ENCODE results near the gene MTFP1. TPM values are rescaled to one million over a fixed set of nuclear protein-coding genes. Genes with fewer than 3 reads are reported as not detected.
A peak's percentile ranks its signal among the peaks of the same experiment; 100 is the strongest.

Gene MTFP1, protein sequence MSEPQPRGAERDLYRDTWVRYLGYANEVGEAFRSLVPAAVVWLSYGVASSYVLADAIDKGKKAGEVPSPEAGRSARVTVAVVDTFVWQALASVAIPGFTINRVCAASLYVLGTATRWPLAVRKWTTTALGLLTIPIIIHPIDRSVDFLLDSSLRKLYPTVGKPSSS
- total RNA-seq = 10 to 100 TPM; 42.4 to 51.3 TPM

DNA sequence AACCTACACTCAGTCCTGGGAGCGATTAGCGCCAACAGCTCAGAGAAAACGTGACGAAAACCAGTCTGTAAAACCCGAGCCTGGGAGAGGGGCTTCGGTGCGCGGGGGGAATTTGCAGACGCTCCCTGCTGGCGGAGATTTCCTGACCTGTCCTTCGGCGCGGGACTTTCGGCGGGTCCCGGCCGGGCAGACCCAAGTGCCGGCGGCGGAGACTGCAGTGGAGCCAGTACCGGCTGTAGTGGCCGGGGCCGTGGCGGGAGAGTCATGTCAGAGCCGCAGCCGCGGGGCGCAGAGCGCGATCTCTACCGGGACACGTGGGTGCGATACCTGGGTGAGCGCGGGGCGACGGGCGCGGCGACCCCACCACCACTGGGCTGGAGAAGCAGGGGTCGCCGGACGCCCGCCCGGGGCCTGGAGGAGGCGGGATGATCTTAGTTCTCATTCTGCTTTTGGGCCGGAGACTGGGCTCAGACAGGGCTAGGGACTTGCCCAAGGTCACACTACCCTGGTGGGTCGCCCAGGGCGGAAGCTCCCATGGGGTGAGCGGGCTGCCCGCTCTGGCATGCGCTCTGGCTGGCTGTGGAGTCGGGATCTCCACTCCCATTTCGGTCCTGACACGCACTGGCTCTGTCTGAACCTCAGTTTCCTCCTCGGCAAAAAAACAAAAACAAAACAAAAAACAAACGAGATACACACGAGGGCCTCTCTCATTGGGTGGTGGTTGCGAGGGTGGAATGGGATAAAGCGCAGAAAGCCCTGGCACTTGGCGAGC is at the start of gene MTFP1:
TSS of gene MTFP1 (plus strand) at position 153 of the 772 bp plus-strand sequence. CDS start at position 265, 112 bp downstream.
- peak within 1 kb of the TSS; percentile 98 for H3K27ac Mint-ChIP-seq
- H3K27me3 Mint-ChIP-seq = no peaks in the 10 kb centered on the region
- ATAC-seq (replicated peaks) = no peak
- peak within 1 kb of the TSS; percentile 88 for H3K4me3 Mint-ChIP-seq
- peaks cover 75% of the 10 kb centered on the region for H3K36me3 Mint-ChIP-seq (ENCODE audit: low read depth)
- H3K4me1 Mint-ChIP-seq = peaks cover 16% of the 10 kb centered on the region
- no peaks in the 10 kb centered on the region for H3K9me3 Mint-ChIP-seq

- Mint-ChIP-seq H3K27me3 (no peaks in the 10 kb centered on the region), H3K4me1 (no peaks in the 10 kb centered on the region)
- ATAC-seq (replicated peaks) = no peak
Measured at GRCh38 chr22:30380011-30380410, 45.6 kb upstream of the MTFP1 start.

GRCh38 chr22:30381264-30381663 is 44.3 kb upstream of the MTFP1 start:
- no peaks in the 10 kb centered on the region for H3K27me3 Mint-ChIP-seq
- H3K9me3 Mint-ChIP-seq = no peaks in the 10 kb centered on the region
- peak; percentile 24 for ATAC-seq (replicated peaks)
- H3K4me1 Mint-ChIP-seq = no peaks in the 10 kb centered on the region
- H3K36me3 Mint-ChIP-seq (ENCODE audit: low read depth) = no peaks in the 10 kb centered on the region
- H3K27ac Mint-ChIP-seq = no peak overlapping the region
- no peak overlapping the region for H3K4me3 Mint-ChIP-seq

More at GRCh38 chr22:30380011-30380410, 45.6 kb upstream of the MTFP1 start:
- Mint-ChIP-seq H3K27ac (no peak overlapping the region), H3K4me3 (no peak overlapping the region), H3K36me3 (ENCODE audit: low read depth) (no peaks in the 10 kb centered on the region), H3K9me3 (no peaks in the 10 kb centered on the region)

GRCh38 chr22:30382340-30382739 is 43.2 kb upstream of the MTFP1 start:
- Mint-ChIP-seq H3K36me3 (ENCODE audit: low read depth) (no peaks in the 10 kb centered on the region), H3K27ac (no peak overlapping the region), H3K4me1 (peaks cover 2% of the 10 kb centered on the region), H3K4me3 (no peak overlapping the region), H3K9me3 (no peaks in the 10 kb centered on the region), H3K27me3 (no peaks in the 10 kb centered on the region)
- no peak for ATAC-seq (replicated peaks)

DNA sequence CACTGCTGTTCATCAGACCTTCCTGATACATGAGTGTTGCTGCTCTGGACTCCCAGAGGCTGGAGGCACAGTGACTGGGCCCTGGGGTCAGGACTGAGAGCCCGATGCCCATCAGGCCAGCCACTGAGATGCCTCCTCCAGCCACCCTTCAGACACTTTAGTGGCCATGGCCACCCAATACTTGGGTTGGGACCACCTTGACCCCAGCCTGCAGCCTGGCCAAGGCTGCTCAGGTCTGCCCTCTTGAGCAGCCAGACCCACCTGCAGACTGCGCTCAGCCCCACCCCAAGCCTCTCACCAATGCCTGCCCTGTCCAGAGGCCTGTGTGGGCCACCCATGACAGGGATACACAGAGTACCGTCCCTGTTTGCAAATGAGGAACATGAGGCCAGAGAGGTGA is 42.5 kb upstream of the MTFP1 start:
- Mint-ChIP-seq H3K27me3 (peaks cover 3% of the 10 kb centered on the region), H3K4me1 (peaks cover 5% of the 10 kb centered on the region), H3K27ac (no peak overlapping the region), H3K4me3 (no peak overlapping the region), H3K36me3 (ENCODE audit: low read depth) (no peaks in the 10 kb centered on the region), H3K9me3 (no peaks in the 10 kb centered on the region)
- no peak for ATAC-seq (replicated peaks)

DNA sequence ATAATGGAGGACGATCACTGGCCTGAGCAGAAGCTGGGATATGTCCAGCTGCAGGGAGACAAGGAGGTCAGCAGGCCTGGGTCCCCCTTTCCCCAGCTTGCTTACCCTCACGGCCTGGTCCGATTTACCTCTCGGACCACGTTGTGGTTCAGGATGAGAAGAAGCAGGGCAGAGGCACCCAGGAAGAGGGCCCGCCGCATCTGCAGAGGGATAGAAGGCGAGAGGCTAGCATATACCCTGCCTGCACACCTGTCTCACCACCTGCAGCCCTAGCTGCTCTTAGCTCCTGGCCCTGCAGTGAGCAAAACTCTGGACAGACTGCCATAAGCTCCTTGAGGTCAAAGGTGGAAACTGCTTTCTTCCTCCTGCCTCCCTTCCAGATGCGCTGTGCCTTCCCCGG is 39.6 kb upstream of the MTFP1 start:
- H3K4me3 Mint-ChIP-seq = peak overlapping the region; percentile 69
- H3K36me3 Mint-ChIP-seq (ENCODE audit: low read depth) = no peaks in the 10 kb centered on the region
- H3K9me3 Mint-ChIP-seq = no peaks in the 10 kb centered on the region
- H3K27me3 Mint-ChIP-seq = peaks cover 3% of the 10 kb centered on the region
- peaks cover 5% of the 10 kb centered on the region for H3K4me1 Mint-ChIP-seq
- ATAC-seq (replicated peaks) = no peak
- H3K27ac Mint-ChIP-seq = no peak overlapping the region

GRCh38 chr22:30386608-30386959 is 39.0 kb upstream of the MTFP1 start:
- H3K27me3 Mint-ChIP-seq = peaks cover 3% of the 10 kb centered on the region
- peaks cover 11% of the 10 kb centered on the region for H3K4me1 Mint-ChIP-seq
- H3K9me3 Mint-ChIP-seq = no peaks in the 10 kb centered on the region
- H3K27ac Mint-ChIP-seq = no peak overlapping the region
- H3K36me3 Mint-ChIP-seq (ENCODE audit: low read depth) = no peaks in the 10 kb centered on the region
- ATAC-seq (replicated peaks) = no peak
- H3K4me3 Mint-ChIP-seq = peak overlapping the region; percentile 69

- Mint-ChIP-seq H3K4me1 (peaks cover 13% of the 10 kb centered on the region), H3K27ac (peak within 1 kb of the TSS; percentile 62), H3K4me3 (peak within 1 kb of the TSS; percentile 69), H3K9me3 (no peaks in the 10 kb centered on the region), H3K36me3 (ENCODE audit: low read depth) (no peaks in the 10 kb centered on the region), H3K27me3 (peaks cover 3% of the 10 kb centered on the region)
- peak; percentile 87 for ATAC-seq (replicated peaks)
Measured at GRCh38 chr22:30386960-30387827, 38.4 kb upstream of the MTFP1 start, which contains the start of gene RNF215. TSS of gene RNF215 (minus strand) at chr22:30387411. CDS start at chr22:30387313, 98 bp downstream.

DNA sequence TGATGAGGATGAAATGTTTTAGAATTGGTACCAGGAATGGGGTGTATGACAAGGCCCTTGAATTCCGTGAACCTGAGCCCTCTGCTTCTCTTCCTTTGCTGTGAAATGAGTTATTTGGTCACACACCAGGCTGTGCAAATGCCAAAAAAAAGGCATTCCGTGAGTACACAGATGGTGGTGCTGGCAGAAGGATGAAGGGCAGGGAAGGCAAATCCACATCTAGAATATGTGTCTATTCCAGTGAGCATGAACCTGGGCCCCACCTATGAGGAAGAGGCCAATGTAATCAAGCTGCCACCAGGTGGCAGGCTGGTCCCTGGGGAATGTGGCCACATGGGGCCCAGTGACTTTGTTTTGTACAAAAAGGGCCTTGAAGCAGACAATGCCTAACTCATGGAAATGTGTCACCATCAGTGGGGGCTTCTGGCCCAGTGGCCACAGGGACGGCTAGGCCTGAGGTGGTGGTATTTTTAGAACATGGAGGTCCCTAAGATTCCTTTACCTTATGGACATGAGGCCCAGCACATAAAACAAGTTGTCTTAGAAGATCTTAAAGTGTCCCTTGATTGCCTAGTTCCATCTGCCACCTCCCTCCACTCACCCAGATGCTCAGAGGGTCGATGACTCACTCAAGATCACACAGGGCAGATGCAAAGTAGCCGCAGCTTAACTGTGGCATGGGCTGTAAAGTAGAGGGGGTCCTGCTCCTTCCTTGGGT is 34.4 kb upstream of the MTFP1 start:
- Mint-ChIP-seq H3K36me3 (ENCODE audit: low read depth) (no peaks in the 10 kb centered on the region), H3K9me3 (no peaks in the 10 kb centered on the region), H3K4me1 (peaks cover 13% of the 10 kb centered on the region), H3K4me3 (peak overlapping the region; percentile 11), H3K27ac (peak overlapping the region; percentile 82), H3K27me3 (peaks cover 3% of the 10 kb centered on the region)
- peak; percentile 72 for ATAC-seq (replicated peaks)

DNA sequence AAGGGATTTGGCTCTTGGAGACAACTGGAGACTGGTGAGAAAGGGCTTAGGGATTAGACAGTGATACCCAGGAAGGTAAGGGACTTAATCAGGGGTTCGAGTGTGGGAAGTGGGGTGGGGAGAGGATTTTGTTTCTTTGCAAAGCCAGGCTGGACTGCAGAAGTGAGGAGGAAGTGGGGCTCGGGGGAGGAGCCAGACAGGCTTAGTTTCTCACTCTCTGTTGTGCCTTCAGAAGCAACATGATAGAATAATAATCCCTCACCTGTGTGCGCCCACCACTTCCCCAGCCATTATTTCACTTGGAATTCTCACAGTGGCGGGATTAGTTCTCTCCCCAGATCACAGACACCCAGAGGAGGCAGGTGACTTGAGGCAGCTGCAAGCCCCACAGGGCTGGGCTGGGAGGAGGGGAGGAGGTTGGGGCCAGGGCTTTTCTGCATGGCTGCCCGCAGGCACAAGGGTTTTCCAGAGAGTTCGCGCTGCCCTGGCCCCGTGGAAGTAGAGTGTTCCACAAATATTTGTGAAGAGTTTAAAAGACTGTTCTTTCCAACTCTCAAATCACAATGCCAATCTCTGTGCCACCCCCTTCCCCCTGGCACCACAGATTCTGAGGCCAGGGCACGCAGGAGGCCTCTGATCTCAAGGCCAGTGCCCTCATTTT is 32.8 kb upstream of the MTFP1 start:
- Mint-ChIP-seq H3K27ac (peak overlapping the region; percentile 6), H3K4me1 (peaks cover 8% of the 10 kb centered on the region), H3K36me3 (ENCODE audit: low read depth) (peaks cover 8% of the 10 kb centered on the region), H3K27me3 (no peaks in the 10 kb centered on the region), H3K9me3 (no peaks in the 10 kb centered on the region), H3K4me3 (no peak overlapping the region)
- no peak for ATAC-seq (replicated peaks)

DNA sequence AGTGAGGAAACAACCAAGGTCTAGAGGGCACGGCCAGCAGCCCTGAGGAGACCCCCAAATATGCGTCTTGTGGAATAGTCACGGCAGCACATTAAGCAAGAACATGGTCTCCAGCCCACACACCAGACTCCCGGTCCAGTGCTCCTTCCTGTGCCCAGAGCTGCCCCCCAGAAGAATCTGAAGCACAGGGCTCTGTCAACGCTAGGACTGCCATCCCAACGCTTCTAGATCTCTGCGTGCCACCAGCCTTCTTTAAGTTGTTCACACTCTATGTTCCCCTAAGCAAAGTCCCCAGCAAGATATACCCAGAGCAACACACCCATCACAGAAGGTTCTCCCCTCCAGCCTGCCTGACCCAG is 32.3 kb upstream of the MTFP1 start:
- H3K4me3 Mint-ChIP-seq = no peak overlapping the region
- peaks cover 13% of the 10 kb centered on the region for H3K4me1 Mint-ChIP-seq
- ATAC-seq (replicated peaks) = no peak
- H3K9me3 Mint-ChIP-seq = no peaks in the 10 kb centered on the region
- H3K36me3 Mint-ChIP-seq (ENCODE audit: low read depth) = peaks cover 13% of the 10 kb centered on the region
- H3K27me3 Mint-ChIP-seq = no peaks in the 10 kb centered on the region
- peak overlapping the region; percentile 6 for H3K27ac Mint-ChIP-seq

DNA sequence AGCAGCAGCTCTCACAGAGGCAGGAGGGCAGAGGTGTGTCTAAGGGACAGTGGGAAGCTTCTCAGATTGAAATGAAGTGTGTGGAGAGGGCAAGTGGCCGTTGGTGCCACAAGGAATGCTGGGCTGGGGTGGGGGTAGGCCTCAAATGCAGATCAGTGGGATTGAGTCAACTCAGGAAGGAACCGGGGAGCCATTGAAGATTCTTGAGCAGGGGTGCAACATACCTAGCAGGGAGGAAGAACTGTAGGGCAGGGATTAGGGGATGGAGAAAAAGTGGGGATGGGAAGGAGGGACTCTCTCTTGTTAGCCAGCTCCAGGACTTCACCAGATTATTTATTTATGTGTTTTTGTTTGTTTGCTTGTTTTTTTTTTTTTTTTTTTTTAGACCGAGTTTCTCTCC is 31.7 kb upstream of the MTFP1 start:
- H3K27ac Mint-ChIP-seq = peak overlapping the region; percentile 6
- H3K4me1 Mint-ChIP-seq = peaks cover 19% of the 10 kb centered on the region
- no peak for ATAC-seq (replicated peaks)
- H3K9me3 Mint-ChIP-seq = no peaks in the 10 kb centered on the region
- no peaks in the 10 kb centered on the region for H3K27me3 Mint-ChIP-seq
- peaks cover 19% of the 10 kb centered on the region for H3K36me3 Mint-ChIP-seq (ENCODE audit: low read depth)
- H3K4me3 Mint-ChIP-seq = no peak overlapping the region

DNA sequence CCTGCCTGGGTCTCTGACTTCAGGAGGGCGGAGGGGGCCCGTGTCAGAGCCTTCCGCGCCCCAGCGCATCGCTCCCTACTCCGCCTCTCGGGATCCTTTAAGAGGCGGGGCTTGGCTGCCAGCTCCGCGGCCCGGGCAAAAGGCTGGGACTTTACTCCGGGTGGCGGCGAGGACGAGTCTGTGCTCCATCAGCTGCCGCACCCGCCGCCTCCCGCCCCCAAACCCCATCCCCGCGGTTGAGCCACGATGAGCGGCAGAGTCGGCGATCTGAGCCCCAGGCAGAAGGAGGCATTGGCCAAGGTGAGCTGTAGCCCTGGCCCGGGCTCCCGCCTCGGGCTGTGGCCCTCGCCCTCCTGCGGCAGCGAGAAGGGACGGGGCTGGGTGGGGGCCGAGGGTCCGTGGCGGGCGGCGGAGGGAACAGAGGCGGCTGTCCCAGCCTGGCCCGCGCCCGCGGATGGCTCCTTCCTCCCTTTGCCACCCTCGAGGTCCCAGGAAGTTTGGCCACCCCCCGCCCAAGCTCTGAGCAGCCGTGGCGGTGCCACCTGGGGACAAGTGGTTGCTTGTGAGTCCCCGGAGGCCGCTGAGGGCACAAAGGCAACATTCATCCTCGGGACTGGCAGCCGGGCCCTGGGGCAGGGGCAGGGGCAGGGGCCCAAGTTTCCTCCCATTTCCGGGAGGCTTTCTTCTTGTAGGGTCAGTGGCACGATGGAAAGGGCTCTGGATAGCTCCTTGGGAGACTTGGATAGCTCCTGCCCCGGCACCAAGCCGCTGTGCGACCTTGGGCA is 28.5 kb upstream of the MTFP1 start, which contains the start of gene SEC14L2:
TSS of gene SEC14L2 (plus strand) at position 148 of the 785 bp plus-strand sequence. CDS start at position 247, 99 bp downstream.
- ATAC-seq (replicated peaks) = peak; percentile 96
- no peaks in the 10 kb centered on the region for H3K9me3 Mint-ChIP-seq
- peak within 1 kb of the TSS; percentile 90 for H3K4me3 Mint-ChIP-seq
- H3K27me3 Mint-ChIP-seq = no peaks in the 10 kb centered on the region
- H3K36me3 Mint-ChIP-seq (ENCODE audit: low read depth) = peaks cover 37% of the 10 kb centered on the region
- peaks cover 13% of the 10 kb centered on the region for H3K4me1 Mint-ChIP-seq
- H3K27ac Mint-ChIP-seq = peak within 1 kb of the TSS; percentile 84

Data from activated T-helper 17 cell treated with anti-CD3 and anti-CD28 coated beads, Interleukin-2, amount 50 U/mL, for 72 hours (primary cell).